Pancreas (tissue), 10 donors: ENCODE data around the gene DDAH1. TPM values are rescaled to one million over a fixed set of nuclear protein-coding genes. Genes with fewer than 3 reads are reported as not detected.
A peak's percentile ranks its signal among the peaks of the same experiment; 100 is the strongest.

Source experiments
- ATAC-seq, 4 donors: fragments of 200-7000 bp; cut with Tn5 transposase; one replicate each; pipeline versions ENCODE4 v1.8.0 to v1.9.1; 2020; ENCODE audit warnings: mild to moderate bottlenecking in 4 of 4, moderate library complexity in 4 of 4
- DNase-seq, 6 donors: peaks; one replicate each; pipeline ENCODE4 v3.0.0-alpha.2; 2020
- FAIRE-seq: peaks from 2 replicates; lab custom pipeline; 2012; peaks lifted over from hg19 to GRCh38; lab: Jason Lieb, UNC
- H3K27ac ChIP-seq, 4 donors: fragments of 200-600 bp; sonication (generic); 1 replicate in 3 of 4; 2 replicates in 1 of 4; pipeline versions ENCODE4 v1.5.0 to v1.8.0; 2020
- H3K27me3 ChIP-seq, 4 donors: fragments of 200-600 bp; one replicate each; pipeline ENCODE4 v1.8.0; 2021
- H3K36me3 ChIP-seq, 3 donors: fragments of 200-600 bp; sonication (generic) in 1 of 3; one replicate each; pipeline versions ENCODE4 v1.5.0 to v1.8.0; 2020 to 2021
- H3K4me1 ChIP-seq, 3 donors: fragments of 200-600 bp; one replicate each; pipeline ENCODE4 v1.8.0; 2021
- H3K4me3 ChIP-seq, 4 donors: fragments of 200-600 bp; sonication (generic) in 2 of 4; one replicate each; pipeline versions ENCODE4 v1.5.0 to v1.8.0; 2020 to 2021
- H3K9me3 ChIP-seq, 4 donors: fragments of 200-600 bp; one replicate each; pipeline ENCODE4 v1.8.0; 2021
- WGBS, 2 donors: extraction: QIAGEN DNeasy Blood & Tissue Kit; methylation state at CpG; one replicate each; pipeline ENCODE4 v1.1.7; 2013; 5-methylcytosine and 5-hydroxymethylcytosine counted together
- intact Hi-C, 3 donors: fragments of 100-400 bp; cut with DNase I; formaldehyde crosslinking; loops; one replicate each; pipeline versions ENCODE4 v1.11.1 to v1.14.2; 2022
- polyA plus RNA-seq, 2 donors: library from polyadenylated mRNA; stranded (reverse); fragments of 200-250 nt; gene quantifications; one replicate each; pipeline ENCODE4 v1.2.3, GENCODE V29; 2013
- total RNA-seq, 6 donors: library from RNA; stranded (reverse); fragmentation: NEBNext Ultra II Directional in 4 of 6; extraction: Animal tissue kit (Norgen Biotek cat#: 25700) in 4 of 6; gene quantifications; one replicate each; pipeline versions ENCODE4 v1.2.1 to v1.2.4, GENCODE V29; 2021 to 2023
- TF ChIP-seq, protein P1 (sequence below), 4 donors: fragments of 200-600 bp; sonication (generic) in 3 of 4; IDR thresholded peaks; one replicate each; pipeline versions ENCODE4 v1.5.0 to v1.8.0; 2021; ENCODE audit warnings: antibody characterized with exemption in 4 of 4
- donor health status: healthy with polysubstance abuse.
- donor health status: DM: no; HTN: no; CAD: no; lungs with moderate emphysema.
- donor health status: DM: no; HTN: no; CAD: no.
- donor health status: control.
- donor health status: control.
- donor health status: Bipolar disorder and iron deficiency.
- donor health status: DM: yes; HTN: yes; CAD: no.
- donor health status: DM: no; HTN: no; CAD: no.
- donor health status: DM: no; HTN: no; CAD: no.
- donor health status: DM: yes; HTN: yes; CAD: no.

Gene DDAH1
- total and polyA plus RNA-seq, 8 donors = 8.1 to 34.2 (median 22.2) TPM

DNA sequence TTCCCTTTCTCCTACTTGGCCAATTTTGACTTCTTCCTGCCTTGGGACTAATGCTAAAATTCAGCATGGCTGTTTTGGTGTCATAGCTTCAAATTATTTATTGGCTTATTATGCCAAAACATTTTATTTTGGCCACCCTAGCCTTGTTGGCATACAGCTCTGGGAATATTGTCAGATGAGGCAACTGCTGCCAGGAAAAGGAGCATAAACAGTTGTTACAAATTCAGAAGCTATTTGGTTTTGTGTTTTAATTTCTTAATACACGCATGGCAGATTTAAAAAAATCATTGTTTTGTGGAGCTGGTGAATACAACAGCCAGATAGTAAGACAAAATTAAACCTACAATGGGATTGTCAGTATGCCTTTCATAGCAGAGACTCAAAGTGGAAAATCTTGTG is 121.7 kb downstream of the DDAH1 start:
- Histone ChIP-seq H3K36me3 (no peaks in the 10 kb centered on the region), H3K4me1 (peaks cover 8 to 17% (median 15%) of the 10 kb centered on the region in 3 donors), H3K27ac (peak overlapping the region in 3 of 4 donors; percentile 23 to 56 (median 43)), H3K27me3 (no peaks in the 10 kb centered on the region), H3K9me3 (no peaks in the 10 kb centered on the region), H3K4me3 (no peak overlapping the region)
- TF ChIP-seq, protein P1, sequence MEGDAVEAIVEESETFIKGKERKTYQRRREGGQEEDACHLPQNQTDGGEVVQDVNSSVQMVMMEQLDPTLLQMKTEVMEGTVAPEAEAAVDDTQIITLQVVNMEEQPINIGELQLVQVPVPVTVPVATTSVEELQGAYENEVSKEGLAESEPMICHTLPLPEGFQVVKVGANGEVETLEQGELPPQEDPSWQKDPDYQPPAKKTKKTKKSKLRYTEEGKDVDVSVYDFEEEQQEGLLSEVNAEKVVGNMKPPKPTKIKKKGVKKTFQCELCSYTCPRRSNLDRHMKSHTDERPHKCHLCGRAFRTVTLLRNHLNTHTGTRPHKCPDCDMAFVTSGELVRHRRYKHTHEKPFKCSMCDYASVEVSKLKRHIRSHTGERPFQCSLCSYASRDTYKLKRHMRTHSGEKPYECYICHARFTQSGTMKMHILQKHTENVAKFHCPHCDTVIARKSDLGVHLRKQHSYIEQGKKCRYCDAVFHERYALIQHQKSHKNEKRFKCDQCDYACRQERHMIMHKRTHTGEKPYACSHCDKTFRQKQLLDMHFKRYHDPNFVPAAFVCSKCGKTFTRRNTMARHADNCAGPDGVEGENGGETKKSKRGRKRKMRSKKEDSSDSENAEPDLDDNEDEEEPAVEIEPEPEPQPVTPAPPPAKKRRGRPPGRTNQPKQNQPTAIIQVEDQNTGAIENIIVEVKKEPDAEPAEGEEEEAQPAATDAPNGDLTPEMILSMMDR (IDR thresholded peaks at IDR 0.05) = no peak
- intact Hi-C loops = no loop called here
- no peak for FAIRE-seq
- ATAC-seq = peak; percentile 44 to 61 (median 52)
- peak in 1 of 6 donors; percentile 19 for DNase-seq
- WGBS, 2 donors = 7 to 15% methylated on average over 1 of the region's 1 CpG

DNA sequence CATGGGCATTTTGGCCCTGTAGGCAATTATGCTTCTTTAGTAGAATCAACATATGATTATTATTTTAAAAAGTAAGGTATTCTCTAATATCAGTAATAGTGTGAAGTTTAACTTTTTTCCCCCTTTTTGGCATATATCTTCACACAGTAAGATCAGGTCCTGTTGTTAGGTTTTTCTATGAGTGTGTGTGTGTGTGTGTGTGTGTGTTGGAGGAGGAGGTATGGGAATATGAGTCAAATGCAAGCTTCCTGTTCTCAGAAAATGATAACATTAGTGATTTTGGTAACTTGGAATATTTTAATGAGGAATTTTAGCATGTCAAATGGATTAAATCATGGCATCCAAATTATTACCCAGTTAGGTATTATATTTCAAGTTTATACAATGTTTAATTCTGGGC is 122.8 kb downstream of the DDAH1 start:
- TF ChIP-seq, protein P1 (IDR thresholded peaks at IDR 0.05) = no peak
- no peak overlapping the region for H3K4me3 ChIP-seq
- H3K27ac ChIP-seq = no peak overlapping the region
- H3K4me1 ChIP-seq = peaks cover 8 to 17% (median 17%) of the 10 kb centered on the region in 3 donors
- H3K36me3 ChIP-seq = no peaks in the 10 kb centered on the region
- no peaks in the 10 kb centered on the region for H3K9me3 ChIP-seq
- no peaks in the 10 kb centered on the region for H3K27me3 ChIP-seq
- intact Hi-C loops = no loop called here
- no peak for ATAC-seq
- no peak for FAIRE-seq
- no peak for DNase-seq

DNA sequence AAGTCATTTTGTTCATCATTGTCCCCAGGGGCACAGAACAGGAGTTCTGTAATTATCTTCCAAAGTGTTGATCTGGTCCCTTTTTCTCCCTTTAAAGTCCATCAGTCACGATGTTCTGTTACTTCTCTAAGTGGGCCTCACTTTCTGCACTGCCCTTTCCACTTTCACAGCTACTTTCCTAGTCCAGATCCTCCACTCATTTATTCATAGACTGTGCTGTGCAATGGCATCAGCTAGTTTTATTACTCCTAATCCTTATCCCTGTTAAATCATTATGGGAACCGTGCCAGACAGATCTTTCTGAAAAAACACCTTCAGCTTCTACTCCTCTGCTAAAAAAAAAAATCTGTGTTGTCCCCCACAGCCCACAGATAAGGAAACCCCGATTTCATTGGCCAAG is 124.5 kb downstream of the DDAH1 start:
- WGBS, 2 donors = 55 to 58% methylated on average over 3 of the region's 3 CpGs
- intact Hi-C loops = no loop called here
- no peak for ATAC-seq

DNA sequence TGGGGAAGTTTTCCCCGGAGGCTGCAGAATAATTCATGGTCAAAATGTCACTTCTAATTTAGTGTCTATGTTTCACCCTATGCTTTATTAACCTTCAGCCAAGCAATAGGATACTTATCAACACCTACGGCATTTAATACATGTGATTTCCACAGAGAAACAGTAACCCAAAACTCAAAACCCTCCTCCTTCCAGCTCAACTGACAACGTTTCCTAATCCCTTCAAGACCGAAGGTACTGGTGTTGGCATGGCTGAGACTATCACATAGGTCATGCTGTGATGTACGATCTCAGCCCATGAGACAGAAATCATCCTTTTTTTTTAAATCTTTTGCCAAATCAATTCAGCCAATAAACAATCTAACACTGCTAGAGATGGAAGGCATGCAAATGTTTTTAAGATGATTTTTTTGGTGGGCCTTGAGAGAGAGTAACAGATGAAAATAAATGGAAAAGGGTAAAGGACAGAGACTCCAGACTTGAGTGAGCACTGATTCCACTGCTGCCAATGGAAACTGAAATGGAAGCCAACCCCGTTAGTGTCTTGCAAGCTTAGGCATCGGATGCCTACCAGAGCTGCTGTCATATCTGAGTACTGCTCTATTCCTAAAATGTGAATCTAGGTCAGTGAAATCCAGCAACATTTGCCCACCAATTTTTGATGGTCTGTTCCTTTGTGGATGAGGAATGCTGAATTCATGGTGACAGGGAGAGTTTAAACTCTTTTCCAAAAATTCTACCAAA is 125.1 kb downstream of the DDAH1 start:
- TF ChIP-seq, protein P1 (IDR thresholded peaks at IDR 0.05) = no peak
- no peaks in the 10 kb centered on the region for H3K36me3 ChIP-seq
- H3K4me1 ChIP-seq = peaks cover 8 to 17% (median 17%) of the 10 kb centered on the region in 3 donors
- no peak for FAIRE-seq
- no peak overlapping the region for H3K4me3 ChIP-seq
- 70 to 80% methylated on average over 7 of the region's 7 CpGs for WGBS, 2 donors
- no peak for DNase-seq
- H3K27ac ChIP-seq = no peak overlapping the region
- H3K27me3 ChIP-seq = no peaks in the 10 kb centered on the region
- intact Hi-C loops = no loop called here
- H3K9me3 ChIP-seq = no peaks in the 10 kb centered on the region
- no peak for ATAC-seq

More for the DNA sequence above, 124.5 kb downstream of the DDAH1 start:
- no peak for FAIRE-seq
- TF ChIP-seq, protein P1 (IDR thresholded peaks at IDR 0.05) = no peak
- Histone ChIP-seq H3K36me3 (no peaks in the 10 kb centered on the region), H3K4me3 (no peak overlapping the region), H3K9me3 (no peaks in the 10 kb centered on the region), H3K27me3 (no peaks in the 10 kb centered on the region), H3K27ac (no peak overlapping the region), H3K4me1 (peaks cover 8 to 17% (median 17%) of the 10 kb centered on the region in 3 donors)
- DNase-seq = no peak

DNA sequence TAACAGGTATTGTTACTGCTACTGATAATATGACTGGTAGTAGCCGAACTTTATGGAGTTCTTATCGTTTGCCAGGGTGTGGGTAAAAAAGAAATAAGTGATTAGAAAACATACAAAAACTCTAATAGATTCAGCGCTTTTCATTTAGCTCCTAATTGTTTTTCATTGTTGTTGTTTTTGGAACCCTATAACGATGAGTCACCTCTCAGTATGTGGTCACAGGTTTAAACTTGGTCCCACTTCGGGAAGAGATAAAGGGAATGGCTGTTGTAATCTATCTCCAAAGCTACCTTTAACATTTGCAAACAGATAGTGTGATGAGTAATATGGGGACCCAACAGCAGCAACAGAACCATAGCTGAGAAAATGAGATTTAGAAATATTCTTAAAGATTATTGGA is 125.9 kb downstream of the DDAH1 start:
- Histone ChIP-seq H3K4me3 (no peak overlapping the region), H3K9me3 (no peaks in the 10 kb centered on the region), H3K27ac (no peak overlapping the region), H3K27me3 (no peaks in the 10 kb centered on the region), H3K36me3 (no peaks in the 10 kb centered on the region), H3K4me1 (peaks cover 8 to 17% (median 16%) of the 10 kb centered on the region in 3 donors)
- no peak for FAIRE-seq
- no peak for DNase-seq
- 56 to 62% methylated on average over 5 of the region's 5 CpGs for WGBS, 2 donors
- ATAC-seq = peak in 3 of 4 donors; percentile 21 to 56 (median 40)
- intact Hi-C loops = no loop called here
- TF ChIP-seq, protein P1 (IDR thresholded peaks at IDR 0.05) = no peak
